ENCODE measurements around the gene UBE2G1. TPM values are rescaled to one million over a fixed set of nuclear protein-coding genes. Genes with fewer than 3 reads are reported as not detected.

Gene UBE2G1
- total and polyA plus RNA-seq, 9 of the 15 experiments (the other 6 are each of a cell fraction or from before 2014, with no cell fraction given) = 10.1 to 65.9 (median 29.7) TPM

DNA sequence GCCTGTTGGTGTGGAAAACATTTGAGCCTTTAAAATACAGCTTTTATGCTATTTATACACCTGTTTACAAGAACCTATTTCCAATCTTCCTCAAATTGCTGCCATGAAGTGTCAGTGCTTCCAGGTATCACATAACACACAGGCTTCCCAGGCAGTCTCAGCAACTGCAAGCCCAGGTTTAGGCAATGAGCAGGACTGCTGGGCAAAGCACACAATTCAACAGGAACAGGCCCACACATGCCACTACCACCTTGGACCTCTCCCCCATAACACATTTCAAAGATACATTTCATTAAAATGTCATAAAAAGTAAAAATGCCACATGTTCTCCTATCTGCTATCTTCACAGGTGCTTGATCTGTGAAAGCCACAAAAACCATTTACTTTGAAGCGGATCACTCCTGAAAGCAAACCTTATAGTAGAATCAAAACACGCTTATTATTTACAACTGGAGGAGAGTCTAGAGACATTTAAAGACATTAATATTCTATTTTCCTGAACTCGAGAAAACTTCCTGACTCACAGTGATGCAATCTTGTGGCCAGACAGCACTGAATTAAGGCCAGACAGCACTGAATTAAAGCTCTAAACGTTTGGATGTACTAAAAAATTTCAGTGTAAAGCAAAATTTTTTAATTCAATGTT, 134.2 kb downstream of the UBE2G1 start:
- no peaks in the 10 kb centered on the region for H3K27me3 ChIP-seq (ENCODE audit: control insufficient read depth in 2 of 2, insufficient read depth in 2 of 2, low read length in 2 of 2)
- no peaks in the 10 kb centered on the region for H4K20me1 ChIP-seq (replicated peaks; ENCODE audit: control insufficient read depth, insufficient read depth, low read length)
- POLR2A ChIA-PET = no interaction called here
- no peak for ATAC-seq
- no peak for DNase-seq (ENCODE audit: extremely low read depth in 1 of 4, low spot score in 3 of 4)
- TF ChIP-seq, protein P1, sequence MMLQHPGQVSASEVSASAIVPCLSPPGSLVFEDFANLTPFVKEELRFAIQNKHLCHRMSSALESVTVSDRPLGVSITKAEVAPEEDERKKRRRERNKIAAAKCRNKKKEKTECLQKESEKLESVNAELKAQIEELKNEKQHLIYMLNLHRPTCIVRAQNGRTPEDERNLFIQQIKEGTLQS (IDR thresholded peaks at IDR 0.05) = 0 out of 2 replicates have a peak, but pooled peaks have one; percentile 25
- TF ChIP-seq, protein P1 (CRISPR knock-in tag; conservative IDR thresholded peaks at IDR 0.05) = no peak
- TF ChIP-seq PHB (CRISPR knock-in tag; IDR thresholded peaks at IDR 0.05) = no peak
- H3K4me3 ChIP-seq = no peak overlapping the region
- WGBS (ENCODE audit: insufficient coverage, low coverage, missing lambda C conversion rate) = 50% methylated on average over 4 of the region's 4 CpGs
- intact Hi-C loops (cut with micrococcal nuclease) = no loop called here
- no peaks in the 10 kb centered on the region for H3K9me3 ChIP-seq (replicated peaks; ENCODE audit: control insufficient read depth, insufficient read depth, low read depth, low read length)
- no peak for FAIRE-seq
- no peak overlapping the region for H3K4me2 ChIP-seq (ENCODE audit: insufficient read depth, low read length)
- no peaks in the 10 kb centered on the region for H3K79me2 ChIP-seq (ENCODE audit: control insufficient read depth, insufficient read depth, low read length)
- BruUV-seq (replicated peaks) = no TSS peak
- H3K4me1 ChIP-seq (replicated peaks in 1 of 2; ENCODE audit: control insufficient read depth in 2 of 2, insufficient read depth in 2 of 2, low read length in 2 of 2) = no peaks in the 10 kb centered on the region
- no peak overlapping the region for H3K27ac ChIP-seq (ENCODE audit: extremely low read depth, low read depth, low read length)
- in situ Hi-C loops (cut with MboI) = no loop called here
- CTCF ChIA-PET (ENCODE audit: low intra/inter-chr PET ratio) = no interaction called here
- no peak overlapping the region for H2AFZ ChIP-seq (ENCODE audit: low read depth, low read length)
- H3K9ac ChIP-seq (ENCODE audit: insufficient read depth in 1 of 2, low read depth in 2 of 2, low read length in 2 of 2) = no peak overlapping the region
- peaks cover 63% of the 10 kb centered on the region for H3K36me3 ChIP-seq (ENCODE audit: control insufficient read depth, insufficient read depth, low read length)
- peaks cover 2% of the 10 kb centered on the region for H3K9me1 ChIP-seq (ENCODE audit: control insufficient read depth, insufficient read depth, low read length)

All from K562 (cell line).